ENCODE measurements around the gene MSLN.

- TF ChIP-seq CTCF (IDR thresholded peaks at IDR 0.05; ENCODE audit: insufficient read depth, low read length, poor library complexity, severe bottlenecking), result no peak
- TF ChIP-seq EZH2phosphoT487 (conservative IDR thresholded peaks at IDR 0.05; ENCODE audit: low read length), result no peak
These were observed 4.1 kb upstream of the MSLN start for GRCh38 chr16:756428-756827.

Data from SU-DHL-6 (cell line).